Neutrophil (primary cell): Measurements from ENCODE around the gene TCF15.

Experiments used
- H3K27ac ChIP-seq: fragments of 200-600 bp; sonication (generic); 2 replicates; pipeline ENCODE4 v1.5.1; 2016; ENCODE audit warnings: mild to moderate bottlenecking, moderate library complexity
- H3K27me3 ChIP-seq: fragments of 200-600 bp; sonication (generic); 2 replicates; pipeline ENCODE4 v1.6.0; 2016; ENCODE audit warnings: mild to moderate bottlenecking
- H3K36me3 ChIP-seq: fragments of 200-600 bp; sonication (generic); 2 replicates; pipeline ENCODE4 v1.5.1; 2017
- H3K4me1 ChIP-seq, 2 experiments: fragments of 200-600 bp in 1 of 2; sonication (generic) in 1 of 2; 1 replicate in 1 of 2; 2 replicates in 1 of 2; pipeline versions ENCODE4 v1.5.1 to v1.6.1; 2013 to 2016; ENCODE audit warnings: low read depth in 1 of 2, low read length in 1 of 2, mild to moderate bottlenecking in 1 of 2, moderate library complexity in 1 of 2; ENCODE audit not compliant: control insufficient read depth in 1 of 2, insufficient read depth in 1 of 2
- H3K4me3 ChIP-seq, 2 experiments: fragments of 200-600 bp in 1 of 2; sonication (generic) in 1 of 2; 1 replicate in 1 of 2; 2 replicates in 1 of 2; pipeline ENCODE4 v1.5.1; 2013 to 2016; ENCODE audit warnings: low read depth in 1 of 2, low read length in 1 of 2, mild to moderate bottlenecking in 1 of 2, moderate library complexity in 1 of 2
- H3K9me3 ChIP-seq: fragments of 200-600 bp; sonication (generic); 2 replicates; pipeline ENCODE4 v1.5.1; 2016
- TF ChIP-seq, protein P1 (sequence below): fragments of 200-600 bp; sonication (generic); IDR thresholded peaks from 2 replicates; pipeline ENCODE4 v1.5.1; 2016; ENCODE audit warnings: antibody characterized with exemption

Gene TCF15

DNA sequence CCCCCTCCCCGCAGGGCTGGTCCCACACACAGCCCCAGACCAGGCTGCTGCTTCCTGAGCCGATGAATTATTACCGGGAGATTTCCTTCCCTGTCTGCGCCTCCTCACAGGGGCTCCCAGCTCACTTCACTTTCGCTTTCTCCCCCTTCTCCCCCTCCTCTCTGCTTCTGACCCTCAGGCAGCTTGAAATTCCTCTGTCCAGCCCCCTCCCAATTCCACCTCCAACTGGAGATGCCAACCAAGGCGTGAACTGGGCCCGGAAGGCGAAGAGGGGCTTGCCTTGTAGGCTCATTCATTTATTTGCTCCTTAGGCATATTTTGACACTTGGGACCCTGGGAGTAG, 1.7 kb upstream of the TCF15 start:
- Histone ChIP-seq H3K36me3 (no peaks in the 10 kb centered on the region), H3K27me3 (peaks cover 93% of the 10 kb centered on the region), H3K4me1 (no peaks in the 10 kb centered on the region), H3K4me3 (no peak overlapping the region), H3K9me3 (no peaks in the 10 kb centered on the region), H3K27ac (no peak overlapping the region)
- TF ChIP-seq, protein P1, sequence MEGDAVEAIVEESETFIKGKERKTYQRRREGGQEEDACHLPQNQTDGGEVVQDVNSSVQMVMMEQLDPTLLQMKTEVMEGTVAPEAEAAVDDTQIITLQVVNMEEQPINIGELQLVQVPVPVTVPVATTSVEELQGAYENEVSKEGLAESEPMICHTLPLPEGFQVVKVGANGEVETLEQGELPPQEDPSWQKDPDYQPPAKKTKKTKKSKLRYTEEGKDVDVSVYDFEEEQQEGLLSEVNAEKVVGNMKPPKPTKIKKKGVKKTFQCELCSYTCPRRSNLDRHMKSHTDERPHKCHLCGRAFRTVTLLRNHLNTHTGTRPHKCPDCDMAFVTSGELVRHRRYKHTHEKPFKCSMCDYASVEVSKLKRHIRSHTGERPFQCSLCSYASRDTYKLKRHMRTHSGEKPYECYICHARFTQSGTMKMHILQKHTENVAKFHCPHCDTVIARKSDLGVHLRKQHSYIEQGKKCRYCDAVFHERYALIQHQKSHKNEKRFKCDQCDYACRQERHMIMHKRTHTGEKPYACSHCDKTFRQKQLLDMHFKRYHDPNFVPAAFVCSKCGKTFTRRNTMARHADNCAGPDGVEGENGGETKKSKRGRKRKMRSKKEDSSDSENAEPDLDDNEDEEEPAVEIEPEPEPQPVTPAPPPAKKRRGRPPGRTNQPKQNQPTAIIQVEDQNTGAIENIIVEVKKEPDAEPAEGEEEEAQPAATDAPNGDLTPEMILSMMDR: no peak

DNA sequence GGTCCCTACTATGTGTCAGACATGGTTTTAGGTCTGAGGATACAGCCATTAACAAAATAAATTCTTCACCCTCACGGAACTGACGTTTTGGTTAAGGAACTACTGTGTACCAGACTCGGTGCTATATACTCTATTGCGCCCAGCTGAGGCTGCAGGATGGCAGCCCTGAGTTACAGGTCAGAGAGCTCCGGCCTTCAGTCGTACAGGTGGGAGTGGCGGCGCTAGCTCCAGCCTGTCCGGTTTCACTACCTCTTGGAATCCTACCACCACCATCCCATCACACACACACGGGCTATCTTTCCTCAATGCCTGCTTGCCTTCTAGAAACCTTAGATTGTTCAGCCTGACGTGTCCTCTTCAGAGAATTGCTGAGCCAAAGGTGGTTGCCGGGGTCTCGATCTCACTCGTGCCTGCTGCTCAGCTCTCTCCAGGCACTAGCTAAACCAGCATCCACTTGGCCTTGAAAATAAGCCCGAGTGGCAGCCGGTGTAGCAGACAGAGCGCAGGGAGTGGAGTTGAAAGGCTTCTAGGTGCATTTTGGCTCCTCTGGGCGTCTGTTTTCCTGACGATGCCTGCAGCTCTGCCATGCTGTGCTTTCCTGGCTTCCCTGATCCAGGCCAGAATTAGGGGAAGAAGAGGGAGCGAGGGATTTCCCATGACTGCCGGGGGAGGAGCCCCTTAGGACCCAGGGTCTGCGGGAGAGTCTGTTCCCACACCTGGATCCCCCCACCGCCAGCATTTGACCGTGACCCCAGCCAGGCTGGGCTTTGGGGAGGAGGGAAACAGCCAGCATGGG, 1.1 kb upstream of the TCF15 start:
- Histone ChIP-seq H3K4me3 (no peak overlapping the region), H3K27ac (no peak overlapping the region), H3K36me3 (no peaks in the 10 kb centered on the region), H3K4me1 (no peaks in the 10 kb centered on the region), H3K9me3 (no peaks in the 10 kb centered on the region), H3K27me3 (peaks cover 92% of the 10 kb centered on the region)
- TF ChIP-seq, protein P1: no peak

DNA sequence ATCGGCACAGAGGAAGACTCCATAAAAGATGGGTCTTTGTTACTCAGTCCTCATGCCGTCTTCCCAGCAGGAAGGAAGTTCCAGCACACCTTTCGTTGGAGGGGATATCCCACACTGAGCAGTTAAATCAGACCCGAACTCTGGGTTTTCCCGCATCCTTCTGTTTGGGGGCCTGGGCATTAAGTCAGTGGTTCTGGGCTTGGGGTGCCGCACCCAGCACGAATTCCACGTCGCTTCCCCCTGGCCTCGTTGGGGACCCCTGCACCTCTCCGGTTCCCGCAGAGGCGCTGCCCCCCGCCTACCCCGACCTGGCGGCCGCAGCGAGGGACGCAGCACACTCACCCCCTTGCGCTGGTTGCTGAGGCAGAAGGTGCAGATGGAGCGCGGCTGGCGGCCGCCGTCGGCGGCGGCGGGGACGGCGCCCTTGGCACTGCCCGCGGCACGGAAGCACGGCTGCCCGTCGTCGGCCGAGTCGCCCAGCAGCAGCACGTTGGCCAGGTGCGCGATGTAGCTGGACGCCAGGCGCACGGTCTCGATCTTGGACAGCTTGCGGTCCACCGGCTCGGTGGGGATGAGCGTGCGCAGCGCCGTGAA, 641 bp downstream of the TCF15 start:
- no peaks in the 10 kb centered on the region for H3K9me3 ChIP-seq
- no peaks in the 10 kb centered on the region for H3K4me1 ChIP-seq
- no peak overlapping the region for H3K4me3 ChIP-seq
- peaks cover 89% of the 10 kb centered on the region for H3K27me3 ChIP-seq
- TF ChIP-seq, protein P1: no peak
- H3K27ac ChIP-seq: no peak overlapping the region
- no peaks in the 10 kb centered on the region for H3K36me3 ChIP-seq

DNA sequence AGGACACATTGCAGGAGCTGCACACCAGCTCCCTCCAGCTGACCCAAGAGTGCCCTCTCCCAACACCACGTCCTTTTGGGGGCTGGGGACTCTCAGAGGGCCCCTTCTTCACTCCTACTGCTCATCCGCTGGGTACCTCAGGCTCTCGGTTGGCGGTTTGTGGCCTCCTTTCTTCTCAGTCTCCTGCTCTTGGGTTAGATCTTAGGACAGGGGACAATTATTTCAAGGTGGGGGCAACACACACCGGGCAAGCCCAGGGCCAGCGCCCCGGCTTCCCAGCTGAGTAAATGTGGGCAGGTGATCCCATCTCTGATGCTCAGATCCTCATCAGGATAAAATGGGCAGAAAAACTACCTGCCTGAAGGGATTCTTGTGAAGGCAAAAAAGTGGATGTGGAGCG, 1.1 kb downstream of the TCF15 start:
- H3K27me3 ChIP-seq: peaks cover 87% of the 10 kb centered on the region

DNA sequence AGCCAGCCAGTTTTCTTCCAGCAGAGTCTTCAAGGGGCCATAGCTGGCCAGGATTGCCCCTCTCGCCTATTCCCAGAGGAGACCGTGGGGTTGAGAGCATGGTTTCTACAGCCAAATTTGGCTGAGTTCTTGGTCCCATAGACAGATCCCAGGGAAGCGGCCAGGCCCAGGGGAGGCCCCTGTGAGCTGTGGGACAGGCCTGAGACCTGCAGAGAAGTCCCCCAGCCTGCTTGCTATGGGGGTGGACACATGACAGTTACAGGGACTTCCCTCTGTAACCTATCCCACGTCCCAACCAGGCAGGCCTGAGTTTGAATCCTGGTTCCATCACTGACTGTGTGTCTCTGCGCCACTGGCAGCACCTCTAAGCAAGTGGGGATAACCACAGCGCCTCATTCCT, 2.6 kb downstream of the TCF15 start:
- Histone ChIP-seq H3K4me1 (no peaks in the 10 kb centered on the region), H3K27ac (no peak overlapping the region), H3K4me3 (no peak overlapping the region), H3K36me3 (no peaks in the 10 kb centered on the region), H3K9me3 (no peaks in the 10 kb centered on the region), H3K27me3 (peaks cover 72% of the 10 kb centered on the region)
- TF ChIP-seq, protein P1: no peak

More for the DNA sequence above, 1.1 kb downstream of the TCF15 start:
- Histone ChIP-seq H3K4me1 (no peaks in the 10 kb centered on the region), H3K36me3 (no peaks in the 10 kb centered on the region), H3K27ac (no peak overlapping the region), H3K4me3 (no peak overlapping the region), H3K9me3 (no peaks in the 10 kb centered on the region)
- TF ChIP-seq, protein P1: no peak
